Measurements from ENCODE around the gene POU2F1. TPM values are rescaled to one million over a fixed set of nuclear protein-coding genes. Genes with fewer than 3 reads are reported as not detected.

The POU2F1 gene
- total RNA-seq, 1 experiment from 2014 or later: 11.6 TPM

GRCh38 chr1:167225920-167226319 lies 5.2 kb downstream of the POU2F1 start:
- Mint-ChIP-seq H3K27me3 (ENCODE audit: insufficient read depth, unreplicated experiment) (no peaks in the 10 kb centered on the region), H3K9me3 (ENCODE audit: unreplicated experiment) (peaks cover 7% of the 10 kb centered on the region), H3K27ac (ENCODE audit: low read depth, unreplicated experiment) (no peak overlapping the region), H3K4me1 (ENCODE audit: insufficient read depth, unreplicated experiment) (peaks cover 45% of the 10 kb centered on the region), H3K4me3 (ENCODE audit: unreplicated experiment) (no peak overlapping the region), H3K36me3 (ENCODE audit: insufficient read depth, unreplicated experiment) (peaks cover 6% of the 10 kb centered on the region)
- BruUV-seq (replicated peaks): no TSS peak
- intact Hi-C loops (cut with micrococcal nuclease): no loop called here
- POLR2A ChIA-PET: interaction anchor here (0.9 to 1.4 kb wide), 7 partner anchors 14 to 387 kb away, joined by 3 to 9 read pairs (median 3); partner anchors contain the start of gene POGK
- CTCF ChIA-PET: interaction anchor here (0.6 to 1.4 kb wide), 5 partner anchors 165 to 315 kb away, joined by 3 to 5 read pairs (median 3); no protein-coding TSS in a partner anchor
- TF ChIP-seq, protein P1, sequence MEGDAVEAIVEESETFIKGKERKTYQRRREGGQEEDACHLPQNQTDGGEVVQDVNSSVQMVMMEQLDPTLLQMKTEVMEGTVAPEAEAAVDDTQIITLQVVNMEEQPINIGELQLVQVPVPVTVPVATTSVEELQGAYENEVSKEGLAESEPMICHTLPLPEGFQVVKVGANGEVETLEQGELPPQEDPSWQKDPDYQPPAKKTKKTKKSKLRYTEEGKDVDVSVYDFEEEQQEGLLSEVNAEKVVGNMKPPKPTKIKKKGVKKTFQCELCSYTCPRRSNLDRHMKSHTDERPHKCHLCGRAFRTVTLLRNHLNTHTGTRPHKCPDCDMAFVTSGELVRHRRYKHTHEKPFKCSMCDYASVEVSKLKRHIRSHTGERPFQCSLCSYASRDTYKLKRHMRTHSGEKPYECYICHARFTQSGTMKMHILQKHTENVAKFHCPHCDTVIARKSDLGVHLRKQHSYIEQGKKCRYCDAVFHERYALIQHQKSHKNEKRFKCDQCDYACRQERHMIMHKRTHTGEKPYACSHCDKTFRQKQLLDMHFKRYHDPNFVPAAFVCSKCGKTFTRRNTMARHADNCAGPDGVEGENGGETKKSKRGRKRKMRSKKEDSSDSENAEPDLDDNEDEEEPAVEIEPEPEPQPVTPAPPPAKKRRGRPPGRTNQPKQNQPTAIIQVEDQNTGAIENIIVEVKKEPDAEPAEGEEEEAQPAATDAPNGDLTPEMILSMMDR (IDR thresholded peaks at IDR 0.05; ENCODE audit: unreplicated experiment): no peak
- no peak for DNase-seq (ENCODE audit: unreplicated experiment)

GRCh38 chr1:167227934-167228378 lies 7.3 kb downstream of the POU2F1 start:
- intact Hi-C loops (cut with micrococcal nuclease): no loop called here

DNA sequence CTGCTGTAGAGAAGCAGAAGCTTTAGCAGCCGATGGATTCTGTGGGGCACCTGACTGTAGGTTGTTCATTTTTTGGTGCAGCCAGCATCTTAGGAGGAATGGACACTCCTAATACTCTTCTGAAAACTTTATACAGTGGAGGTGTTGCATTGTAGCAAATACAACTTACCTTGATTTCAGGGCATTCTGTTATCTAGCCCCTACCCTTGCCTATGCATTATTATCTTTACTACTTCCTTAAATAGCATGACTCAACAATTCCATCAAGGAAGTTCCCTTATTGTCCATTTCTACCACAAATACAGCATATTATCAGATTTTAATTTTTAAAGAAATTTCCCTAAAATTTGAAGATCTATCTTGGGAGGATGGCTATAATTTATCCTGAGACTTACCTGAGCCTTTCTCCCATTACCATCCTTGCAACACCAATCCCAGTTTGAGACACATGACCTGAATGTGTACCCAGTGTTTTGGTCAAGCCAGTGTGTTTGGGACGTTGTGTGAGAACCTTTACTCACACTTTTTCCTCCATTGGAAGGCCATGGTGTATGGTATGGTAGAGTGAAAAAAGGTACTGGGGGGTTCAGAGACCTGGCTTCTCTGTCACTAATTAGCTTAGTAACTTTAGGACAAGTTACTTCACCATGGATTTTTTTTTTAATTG lies 9.2 kb downstream of the POU2F1 start:
- no peak for DNase-seq (ENCODE audit: unreplicated experiment)
- intact Hi-C loops (cut with micrococcal nuclease): no loop called here
- POLR2A ChIA-PET: interaction anchor here (0.7 to 5.6 kb wide), 2 partner anchors 9 to 51 kb away, joined by 3 to 51 read pairs; partner anchors contain the start of gene POU2F1
- H3K4me3 Mint-ChIP-seq (ENCODE audit: unreplicated experiment): no peak overlapping the region
- TF ChIP-seq, protein P1 (IDR thresholded peaks at IDR 0.05; ENCODE audit: unreplicated experiment): no peak
- CTCF ChIA-PET: interaction anchor here (0.6 to 5.9 kb wide), 8 partner anchors 10 to 304 kb away, joined by 3 to 35 read pairs (median 4); partner anchors contain the start of gene POU2F1
- no peak overlapping the region for H3K27ac Mint-ChIP-seq (ENCODE audit: low read depth, unreplicated experiment)
- no peaks in the 10 kb centered on the region for H3K27me3 Mint-ChIP-seq (ENCODE audit: insufficient read depth, unreplicated experiment)
- peaks cover 7% of the 10 kb centered on the region for H3K9me3 Mint-ChIP-seq (ENCODE audit: unreplicated experiment)
- BruUV-seq (replicated peaks): no TSS peak
- H3K4me1 Mint-ChIP-seq (ENCODE audit: insufficient read depth, unreplicated experiment): peaks cover 20% of the 10 kb centered on the region
- no peaks in the 10 kb centered on the region for H3K36me3 Mint-ChIP-seq (ENCODE audit: insufficient read depth, unreplicated experiment)

More at GRCh38 chr1:167227934-167228378, 7.3 kb downstream of the POU2F1 start:
- ChIA-PET POLR2A (interaction anchor here (0.6 kb wide), 1 partner anchor 97 kb away, joined by 4 read pairs; no protein-coding TSS in a partner anchor), CTCF (interaction anchor here (0.6 to 1.2 kb wide), 4 partner anchors 115 to 328 kb away, joined by 3 to 5 read pairs (median 3); no protein-coding TSS in a partner anchor)
- H3K4me3 Mint-ChIP-seq (ENCODE audit: unreplicated experiment): no peak overlapping the region
- H3K27me3 Mint-ChIP-seq (ENCODE audit: insufficient read depth, unreplicated experiment): no peaks in the 10 kb centered on the region
- H3K27ac Mint-ChIP-seq (ENCODE audit: low read depth, unreplicated experiment): peak overlapping the region; percentile 8
- no peak for DNase-seq (ENCODE audit: unreplicated experiment)
- no peaks in the 10 kb centered on the region for H3K36me3 Mint-ChIP-seq (ENCODE audit: insufficient read depth, unreplicated experiment)
- TF ChIP-seq, protein P1 (IDR thresholded peaks at IDR 0.05; ENCODE audit: unreplicated experiment): no peak
- no TSS peak for BruUV-seq (replicated peaks)
- H3K4me1 Mint-ChIP-seq (ENCODE audit: insufficient read depth, unreplicated experiment): peaks cover 34% of the 10 kb centered on the region
- peaks cover 7% of the 10 kb centered on the region for H3K9me3 Mint-ChIP-seq (ENCODE audit: unreplicated experiment)

GRCh38 chr1:167230437-167230836 lies 9.8 kb downstream of the POU2F1 start:
- no peaks in the 10 kb centered on the region for H3K27me3 Mint-ChIP-seq (ENCODE audit: insufficient read depth, unreplicated experiment)
- CTCF ChIA-PET: interaction anchor here (0.6 to 5.9 kb wide), 11 partner anchors 11 to 303 kb away, joined by 3 to 35 read pairs (median 4); partner anchors contain the start of gene POU2F1
- no peak overlapping the region for H3K27ac Mint-ChIP-seq (ENCODE audit: low read depth, unreplicated experiment)

More at GRCh38 chr1:167230437-167230836, 9.8 kb downstream of the POU2F1 start:
- Mint-ChIP-seq H3K36me3 (ENCODE audit: insufficient read depth, unreplicated experiment) (no peaks in the 10 kb centered on the region), H3K9me3 (ENCODE audit: unreplicated experiment) (peaks cover 7% of the 10 kb centered on the region), H3K4me1 (ENCODE audit: insufficient read depth, unreplicated experiment) (peaks cover 26% of the 10 kb centered on the region), H3K4me3 (ENCODE audit: unreplicated experiment) (no peak overlapping the region)
- TF ChIP-seq, protein P1 (IDR thresholded peaks at IDR 0.05; ENCODE audit: unreplicated experiment): no peak
- intact Hi-C loops (cut with micrococcal nuclease): no loop called here
- DNase-seq (ENCODE audit: unreplicated experiment): no peak
- no TSS peak for BruUV-seq (replicated peaks)
- POLR2A ChIA-PET: interaction anchor here (0.6 to 5.6 kb wide), 8 partner anchors 9 to 422 kb away, joined by 3 to 51 read pairs (median 3); partner anchors contain the start of gene POU2F1
